GM21390 (cell line): ENCODE data around the gene CCDC92B.
"Not testable (repeated sequence)": the region's sequence is repeated elsewhere in the genome, so short reads cannot be mapped to it uniquely, and the experiment has no call there.

Source experiments
- ATAC-seq: cut with Tn5 transposase; IDR thresholded peaks from one replicate; pipeline ENCODE4 v1.9.1; 2021; ENCODE audit not compliant: unreplicated experiment

Gene CCDC92B

GRCh38 chr17:2704890-2705248, 44.6 kb downstream of the CCDC92B start:
- ATAC-seq, result no peak

GRCh38 chr17:2704031-2704889, 45.2 kb downstream of the CCDC92B start:
- no peak for ATAC-seq

DNA sequence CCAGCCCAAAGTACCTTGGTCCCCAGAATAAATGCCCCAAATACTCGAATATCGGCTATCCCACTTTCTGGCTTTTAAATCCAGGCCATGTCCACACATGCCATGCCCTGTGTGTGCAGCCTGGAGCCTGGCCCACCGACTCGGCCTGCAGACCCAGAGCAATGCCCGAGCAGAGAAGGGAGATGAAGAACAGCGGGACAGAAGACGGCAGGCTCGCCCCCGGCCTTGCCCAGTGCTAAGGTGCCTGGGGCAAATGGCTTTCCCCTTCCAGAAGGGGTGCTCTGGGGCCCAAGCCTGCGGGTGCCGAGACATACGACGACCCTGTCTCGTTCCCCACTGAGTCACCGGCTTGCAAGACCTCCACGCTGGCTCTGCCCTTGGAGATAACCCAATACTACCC, 45.8 kb downstream of the CCDC92B start:
- ATAC-seq, result no peak

GRCh38 chr17:2703181-2703580, 46.3 kb downstream of the CCDC92B start:
- no peak for ATAC-seq

- ATAC-seq, result no peak
Observed at GRCh38 chr17:2701996-2702741, 47.3 kb downstream of the CCDC92B start.

DNA sequence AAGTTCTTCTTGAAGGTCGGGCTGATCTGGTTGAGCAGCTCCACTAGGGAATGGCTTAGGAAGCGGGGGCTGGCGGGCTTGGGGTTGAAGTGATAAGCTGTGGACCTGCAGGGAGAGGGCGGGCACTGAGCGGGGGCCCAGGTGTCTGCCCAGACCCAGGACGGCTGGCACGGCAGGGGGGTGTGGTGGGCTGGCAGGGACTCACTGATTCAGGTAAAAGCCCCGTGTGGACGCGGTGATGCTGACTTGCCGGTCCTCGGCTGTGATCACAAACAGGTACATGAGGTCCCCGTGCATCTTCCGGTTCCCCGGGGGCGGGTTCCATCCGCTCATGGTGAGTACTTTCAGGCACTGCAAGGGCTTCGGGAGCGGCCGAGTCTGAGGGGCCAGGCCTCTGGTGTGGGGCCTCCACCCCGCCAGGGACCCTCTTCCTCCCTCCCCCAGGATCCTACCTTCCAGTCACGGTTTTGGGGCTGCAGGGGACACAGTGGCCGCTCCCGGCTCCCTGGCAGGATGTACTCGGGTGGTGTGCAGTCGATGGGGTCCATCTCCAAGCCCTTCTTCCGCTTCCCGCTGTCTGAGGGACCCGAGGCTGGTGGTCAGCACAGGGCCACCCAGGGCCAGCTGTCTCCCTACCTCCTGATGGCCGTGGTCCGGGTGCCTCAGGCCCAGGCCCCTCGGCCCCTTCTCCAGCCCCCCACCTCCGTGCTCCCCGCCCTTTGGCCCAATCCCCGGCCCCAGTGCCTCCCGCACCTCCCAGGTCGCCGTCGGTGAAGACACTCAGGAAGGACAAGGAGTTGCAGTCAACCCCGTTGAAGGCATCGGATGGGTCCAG, 48.1 kb downstream of the CCDC92B start:
- no peak for ATAC-seq

DNA sequence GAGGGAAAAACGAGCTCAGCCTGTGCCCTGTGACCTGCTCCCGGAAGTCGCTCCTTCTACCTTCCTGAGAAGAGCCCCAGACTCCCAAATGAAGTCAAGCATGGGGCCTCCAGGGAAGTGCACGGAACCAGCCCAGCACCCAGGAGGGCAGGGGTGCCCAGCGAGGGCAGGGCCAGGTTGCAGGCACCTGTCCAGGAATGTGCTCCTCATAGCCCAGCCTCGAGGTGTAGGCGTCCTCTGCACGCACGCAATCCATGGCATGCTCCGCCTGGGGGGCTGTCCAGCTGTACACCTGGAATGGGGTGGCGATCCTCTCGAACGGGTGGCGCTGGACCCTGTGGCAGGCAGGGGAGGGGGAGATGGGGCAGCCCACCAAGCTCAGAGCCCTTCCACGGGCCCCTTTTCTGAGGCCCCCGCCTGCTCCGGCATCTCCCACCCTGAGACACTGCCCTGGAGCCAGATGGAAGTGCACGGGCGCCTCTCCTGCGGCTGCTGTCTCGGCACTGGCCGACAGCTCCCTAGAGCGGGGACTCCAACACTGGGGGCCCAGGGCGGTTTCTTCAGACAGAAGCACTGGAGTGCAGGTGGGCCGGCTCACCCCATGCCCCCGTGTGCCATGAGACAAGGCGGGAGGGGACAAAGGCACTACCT, 48.8 kb downstream of the CCDC92B start:
- no peak for ATAC-seq

- ATAC-seq, result no peak
Observed at GRCh38 chr17:2700030-2700490, 49.4 kb downstream of the CCDC92B start.

DNA sequence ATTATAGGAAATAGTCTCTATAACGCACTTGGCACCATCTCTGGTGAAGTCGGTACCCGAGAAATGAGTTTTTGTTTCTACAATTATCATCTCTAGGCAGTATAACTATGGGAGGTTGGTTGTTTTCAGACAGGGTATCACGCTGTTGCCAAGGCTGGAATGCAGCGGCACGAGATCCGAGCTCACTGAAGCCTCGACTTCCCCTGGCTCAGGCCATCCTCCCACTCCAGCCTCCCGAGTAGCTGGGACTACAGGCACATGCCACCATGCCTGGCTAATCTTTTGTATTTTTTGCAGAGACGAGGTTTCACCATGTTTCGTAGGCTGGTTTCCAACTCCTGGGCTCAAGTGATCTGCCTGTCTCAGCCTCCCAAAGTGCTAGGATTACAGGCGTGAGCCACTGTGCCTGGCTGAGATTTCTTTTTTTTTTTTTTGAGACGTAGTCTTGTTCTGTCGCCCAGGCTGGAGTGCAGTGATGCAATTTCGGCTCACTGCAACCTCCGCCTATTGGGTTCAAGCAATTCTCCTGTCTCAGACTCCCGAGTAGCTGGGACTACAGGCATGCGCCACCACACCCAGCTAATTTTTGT, 50.1 kb downstream of the CCDC92B start:
- not testable (repeated sequence) for ATAC-seq

DNA sequence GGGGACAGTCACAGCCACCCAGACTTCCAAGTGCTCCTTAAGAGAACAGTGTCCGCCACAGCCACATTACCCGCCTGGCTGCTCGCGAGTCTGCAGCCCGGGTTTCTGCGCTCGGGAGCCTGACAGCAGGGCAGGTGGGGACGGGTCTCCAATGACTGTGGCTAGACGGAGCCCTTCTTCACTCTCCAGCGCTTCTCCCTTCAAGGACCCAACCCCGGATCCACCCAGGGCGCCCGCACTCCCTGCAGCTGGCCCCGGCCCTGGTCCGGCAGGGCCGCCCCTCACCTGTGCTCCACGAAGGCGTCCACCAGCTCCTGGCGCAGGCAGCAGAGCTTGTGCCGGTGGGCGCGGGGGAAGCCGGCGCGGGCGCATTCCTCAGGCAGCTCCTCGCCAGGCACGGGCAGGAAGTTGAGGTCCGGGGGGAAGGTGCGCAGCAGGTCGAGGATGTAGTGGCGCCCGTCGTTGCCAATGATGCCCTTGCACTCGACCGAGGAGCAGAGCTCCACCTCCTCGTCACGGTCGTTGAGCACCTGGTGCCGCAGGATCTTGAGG, 51.8 kb downstream of the CCDC92B start:
- no peak for ATAC-seq

GRCh38 chr17:2695961-2696760, 53.3 kb downstream of the CCDC92B start:
- no peak for ATAC-seq

GRCh38 chr17:2695243-2695960, 54.0 kb downstream of the CCDC92B start:
- no peak for ATAC-seq

DNA sequence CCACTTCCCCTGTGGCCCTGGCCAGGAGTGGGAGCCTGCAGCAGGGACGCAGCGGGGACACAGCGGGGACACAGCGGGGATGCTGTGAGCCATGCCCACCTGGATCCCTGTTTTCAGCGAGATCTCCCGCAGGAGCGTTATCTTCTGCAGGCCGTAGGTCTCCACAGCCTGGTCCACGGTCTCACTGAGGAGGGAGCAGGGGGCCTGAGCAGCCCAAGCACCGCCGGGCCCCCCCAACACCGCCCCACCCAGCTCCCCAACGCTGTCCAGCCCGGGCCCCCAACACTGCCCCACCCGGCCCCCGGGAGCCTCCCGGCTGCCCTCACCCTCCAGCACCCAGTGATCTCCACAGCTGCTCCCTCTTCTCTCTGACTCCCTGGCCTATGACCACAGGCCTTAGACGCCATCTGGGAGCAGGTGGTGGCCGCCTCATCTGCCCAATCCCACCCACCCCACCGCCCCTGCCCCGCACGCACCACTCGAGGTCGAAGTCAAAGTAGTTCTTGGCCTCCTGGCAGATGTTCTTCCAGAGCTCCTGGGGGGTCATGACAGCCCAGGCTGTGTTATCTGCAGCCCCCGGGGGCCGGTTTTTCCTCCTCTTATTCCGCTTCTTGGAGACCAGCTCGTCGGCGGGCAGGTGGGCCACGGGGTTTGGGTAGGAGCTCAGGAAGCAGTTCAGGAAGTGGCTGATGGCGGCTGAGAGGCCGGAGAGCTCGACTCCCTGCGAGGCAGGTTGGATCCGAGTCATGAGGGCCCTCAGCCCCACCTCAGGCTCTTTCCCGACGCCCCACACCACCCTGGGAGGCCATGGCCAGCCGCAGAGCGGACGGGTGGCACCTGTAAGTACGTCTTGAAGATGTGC, 54.8 kb downstream of the CCDC92B start:
- no peak for ATAC-seq

GRCh38 chr17:2693561-2694380, 55.7 kb downstream of the CCDC92B start:
- ATAC-seq, result no peak

- ATAC-seq, result no peak
Observed at GRCh38 chr17:2692781-2693135, 56.7 kb downstream of the CCDC92B start.

DNA sequence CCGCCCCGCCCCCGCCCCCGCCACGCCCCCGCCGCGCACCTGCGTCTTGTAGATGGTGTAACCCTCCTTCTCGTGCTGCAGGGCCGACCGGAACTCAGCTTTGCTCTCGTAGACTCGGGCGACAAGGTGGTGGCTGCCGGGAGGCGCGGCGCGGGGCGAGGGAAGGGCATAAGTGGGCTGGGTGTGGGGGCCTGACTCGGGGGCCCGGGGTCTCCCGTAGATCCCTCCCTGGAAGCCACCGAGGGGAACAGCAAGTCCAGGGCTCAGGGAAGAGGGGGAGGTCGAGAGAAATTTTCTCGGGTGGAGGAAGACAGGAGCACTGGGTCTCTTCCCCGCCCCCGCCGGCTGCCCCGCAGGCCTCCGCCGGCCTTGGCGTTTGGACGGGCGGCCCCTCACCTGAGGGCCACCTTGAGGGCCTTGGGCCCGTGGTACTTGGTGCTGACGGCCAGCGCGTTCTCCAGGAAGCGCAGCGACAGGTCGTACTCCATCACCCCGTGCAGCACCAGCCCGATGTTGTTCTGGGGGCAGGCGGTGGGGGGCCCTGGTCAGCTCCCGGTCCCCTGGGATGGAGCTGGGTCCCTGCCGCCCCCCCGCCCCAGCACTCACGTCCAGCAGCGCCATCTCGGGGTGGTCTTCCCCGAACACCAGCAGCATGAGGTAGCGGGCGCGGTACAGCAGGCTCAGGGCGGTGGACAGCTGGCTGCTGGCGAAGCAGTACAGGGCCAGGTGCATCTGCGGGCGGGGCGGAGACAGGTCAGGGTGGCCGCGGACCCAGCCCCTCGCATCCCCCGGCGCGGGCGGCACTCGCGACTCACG, 57.3 kb downstream of the CCDC92B start:
- ATAC-seq, result no peak
